WTC11 (cell line): Measurements from ENCODE around the gene ECD. TPM values are rescaled to one million over a fixed set of nuclear protein-coding genes. Genes with fewer than 3 reads are reported as not detected.

ENCODE experiments used
- ATAC-seq: fragments of 200-7000 bp; cut with Tn5 transposase; 2 replicates; pipeline ENCODE4 v1.10.0; 2021; ENCODE audit warnings: mild to moderate bottlenecking, moderate library complexity
- CTCF ChIA-PET: fragments of 300-600 bp; sonication (Branson Sonifier 250); formaldehyde crosslinking; loops from one replicate; lab custom pipeline; 2021; ENCODE audit warnings: antibody characterized with exemption; lab: Charles Lee
- POLR2A ChIA-PET: fragments of 350-600 bp; sonication (Branson Sonifier 250); formaldehyde crosslinking; loops from one replicate; lab custom pipeline; 2021; ENCODE audit warnings: antibody characterized with exemption; lab: Charles Lee
- DNase-seq: peaks from one replicate; pipeline ENCODE4 v3.0.0; 2021; ENCODE audit warnings: low spot score
- H3K27ac Mint-ChIP-seq: 2 replicates; pipeline ENCODE4 v1.8.0; 2021; ENCODE audit warnings: mixed read lengths
- H3K27me3 Mint-ChIP-seq: 2 replicates; pipeline ENCODE4 v1.8.0; 2021; ENCODE audit warnings: low read depth, mild to moderate bottlenecking, moderate library complexity, mixed read lengths
- H3K36me3 Mint-ChIP-seq: 2 replicates; pipeline ENCODE4 v1.8.0; 2021; ENCODE audit warnings: mixed read lengths
- H3K4me1 Mint-ChIP-seq: 2 replicates; pipeline ENCODE4 v1.8.0; 2022; ENCODE audit warnings: mixed read lengths
- H3K4me3 Mint-ChIP-seq: 2 replicates; pipeline ENCODE4 v1.8.0; 2021; ENCODE audit warnings: mild to moderate bottlenecking, moderate library complexity, mixed read lengths
- H3K9me3 Mint-ChIP-seq: 2 replicates; pipeline ENCODE4 v1.8.0; 2021; ENCODE audit warnings: mixed read lengths
- AFF4 ChIP-seq: sonication (generic); formaldehyde crosslinking; IDR thresholded peaks from 2 replicates; pipeline ENCODE4 v1.8.1; 2023; ENCODE audit warnings: mild to moderate bottlenecking, missing genetic modification reagents, borderline replicate concordance
- AR ChIP-seq: fragments of 250-450 bp; sonication (Bioruptor Pico); IDR thresholded peaks from 2 replicates; pipeline ENCODE4 v1.9.0; 2021; ENCODE audit warnings: mild to moderate bottlenecking
- ATF1 ChIP-seq: sonication (generic); formaldehyde crosslinking; IDR thresholded peaks from 2 replicates; pipeline ENCODE4 v1.8.1; 2023; ENCODE audit warnings: mild to moderate bottlenecking, moderate library complexity, missing genetic modification reagents
- CREB1 ChIP-seq: sonication (generic); formaldehyde crosslinking; IDR thresholded peaks from 2 replicates; pipeline ENCODE4 v1.8.0; 2023; ENCODE audit warnings: mild to moderate bottlenecking, missing genetic modification reagents
- CTCF ChIP-seq: fragments of 200-600 bp; IDR thresholded peaks from 2 replicates; pipeline ENCODE4 v1.8.0; 2022; ENCODE audit warnings: antibody characterized with exemption
- FOXK1 ChIP-seq: sonication (generic); formaldehyde crosslinking; IDR thresholded peaks from 2 replicates; pipeline ENCODE4 v1.8.0; 2022; ENCODE audit warnings: mild to moderate bottlenecking, moderate library complexity, missing genetic modification reagents
- GABPB1 ChIP-seq: sonication (generic); formaldehyde crosslinking; IDR thresholded peaks from 2 replicates; pipeline ENCODE4 v1.8.1; 2023; ENCODE audit warnings: mild to moderate bottlenecking, missing genetic modification reagents
- MAX ChIP-seq: sonication (generic); formaldehyde crosslinking; IDR thresholded peaks from 2 replicates; pipeline ENCODE4 v1.8.0; 2022; ENCODE audit warnings: mild to moderate bottlenecking, missing genetic modification reagents
- MXD4 ChIP-seq: fragments of 250-450 bp; sonication (Bioruptor Pico); IDR thresholded peaks from 2 replicates; pipeline ENCODE4 v1.8.0; 2021; ENCODE audit warnings: mild to moderate bottlenecking, moderate library complexity, borderline replicate concordance
- NFYB ChIP-seq: sonication (generic); formaldehyde crosslinking; conservative IDR thresholded peaks from 2 replicates; pipeline ENCODE4 v1.8.0; 2022; ENCODE audit warnings: low read depth, missing genetic modification reagents
- NR2C2 ChIP-seq: sonication (generic); formaldehyde crosslinking; IDR thresholded peaks from 2 replicates; pipeline ENCODE4 v1.8.0; 2022; ENCODE audit warnings: mild to moderate bottlenecking, missing genetic modification reagents
- OVOL2 ChIP-seq: fragments of 250-450 bp; sonication (Bioruptor Pico); IDR thresholded peaks from 2 replicates; pipeline ENCODE4 v1.9.0; 2021; ENCODE audit warnings: mild to moderate bottlenecking, borderline replicate concordance
- SP1 ChIP-seq: sonication (generic); formaldehyde crosslinking; conservative IDR thresholded peaks from 2 replicates; pipeline ENCODE4 v1.8.1; 2022; ENCODE audit warnings: missing genetic modification reagents
- TEAD1 ChIP-seq: sonication (generic); formaldehyde crosslinking; IDR thresholded peaks from 2 replicates; pipeline ENCODE4 v1.8.0; 2022; ENCODE audit warnings: mild to moderate bottlenecking, missing genetic modification reagents
- TEAD4 ChIP-seq: sonication (generic); formaldehyde crosslinking; IDR thresholded peaks from 2 replicates; pipeline ENCODE4 v1.8.0; 2022; ENCODE audit warnings: mild to moderate bottlenecking, missing genetic modification reagents
- ZBTB21 ChIP-seq: sonication (generic); formaldehyde crosslinking; IDR thresholded peaks from 2 replicates; pipeline ENCODE4 v1.8.1; 2023; ENCODE audit warnings: mild to moderate bottlenecking, missing genetic modification reagents, borderline replicate concordance
- ZNF219 ChIP-seq: sonication (generic); formaldehyde crosslinking; IDR thresholded peaks from 2 replicates; pipeline ENCODE4 v1.8.0; 2023; ENCODE audit warnings: missing genetic modification reagents, mild to moderate bottlenecking, borderline replicate concordance
- ZNF281 ChIP-seq: sonication (generic); formaldehyde crosslinking; IDR thresholded peaks from 2 replicates; pipeline ENCODE4 v1.8.0; 2023; ENCODE audit warnings: mild to moderate bottlenecking, missing genetic modification reagents
- ZNF423 ChIP-seq: fragments of 250-450 bp; sonication (Bioruptor Pico); IDR thresholded peaks from 2 replicates; pipeline ENCODE4 v2.1.2; 2022; ENCODE audit warnings: mild to moderate bottlenecking, moderate library complexity
- ZNF671 ChIP-seq: fragments of 250-450 bp; sonication (Bioruptor Pico); IDR thresholded peaks from 2 replicates; pipeline ENCODE4 v1.8.0; 2021; ENCODE audit warnings: mild to moderate bottlenecking
- total RNA-seq: library from RNA; stranded (reverse); gene quantifications from 3 replicates; pipeline ENCODE4 v1.2.3, GENCODE V29; 2021

Gene ECD
- total RNA-seq, 1 experiment from 2014 or later = 38.2 TPM

GRCh38 chr10:73205081-73205480 is 37.3 kb upstream of the ECD start (continued):
- TF ChIP-seq AFF4 = no peak

- TF ChIP-seq MXD4 (no peak), NR2C2 (CRISPR knock-in tag) (no peak), SP1 (CRISPR knock-in tag) (no peak), TEAD1 (CRISPR knock-in tag) (no peak), AR (CRISPR knock-in tag) (no peak), ZNF671 (CRISPR knock-in tag) (no peak), GABPB1 (CRISPR knock-in tag) (no peak), OVOL2 (CRISPR knock-in tag) (no peak), ZNF281 (no peak), ZBTB21 (CRISPR knock-in tag) (no peak), TEAD4 (no peak), ZNF423 (CRISPR knock-in tag) (no peak), ATF1 (CRISPR knock-in tag) (no peak), AFF4 (no peak), CTCF (no peak), FOXK1 (CRISPR knock-in tag) (no peak), ZNF219 (CRISPR knock-in tag) (no peak), MAX (CRISPR knock-in tag) (no peak), NFYB (CRISPR knock-in tag) (no peak), CREB1 (CRISPR knock-in tag) (no peak)
- Mint-ChIP-seq H3K4me1 (no peaks in the 10 kb centered on the region), H3K36me3 (no peaks in the 10 kb centered on the region), H3K27ac (no peak overlapping the region), H3K27me3 (no peaks in the 10 kb centered on the region), H3K9me3 (no peaks in the 10 kb centered on the region), H3K4me3 (no peak overlapping the region)
- ChIA-PET POLR2A (interaction anchor here (0.6 kb wide), 1 partner anchor 97 kb away, joined by 5 read pairs; no protein-coding TSS in a partner anchor), CTCF (no interaction called here)
- ATAC-seq (no peak), DNase-seq (no peak)
Measured at GRCh38 chr10:73190188-73190587, 22.4 kb upstream of the ECD start.
